ENCODE data around the gene CCDC190.
A peak's percentile ranks its signal among the peaks of the same experiment; 100 is the strongest.
"Not testable (repeated sequence)": the region's sequence is repeated elsewhere in the genome, so short reads cannot be mapped to it uniquely, and the experiment has no call there.

Gene CCDC190

DNA sequence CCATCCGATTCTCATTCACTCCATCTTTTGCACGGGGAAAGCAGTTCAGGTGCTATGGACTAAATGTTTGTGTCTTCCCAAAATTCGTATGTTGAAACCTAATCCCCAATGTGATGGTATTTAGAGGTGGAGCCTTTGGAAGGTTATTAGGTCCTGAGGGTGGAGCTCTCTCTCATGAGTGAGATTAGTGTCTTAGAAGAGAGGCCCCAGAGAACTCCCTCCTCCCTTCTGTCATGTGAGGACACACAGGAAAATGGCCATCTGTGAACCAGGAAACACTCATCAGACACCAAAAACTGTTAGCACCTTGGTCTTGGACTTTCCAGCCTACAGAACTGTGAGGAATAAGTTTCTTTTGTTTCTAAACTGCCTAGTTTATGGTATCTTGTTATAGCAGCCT, 15.8 kb upstream of the CCDC190 start:
- no peak for DNase-seq

GRCh38 chr1:162873671-162874666, 13.0 kb upstream of the CCDC190 start:
- DNase-seq: no peak

- DNase-seq: no peak
These were observed 12.0 kb upstream of the CCDC190 start for GRCh38 chr1:162872981-162873380.

GRCh38 chr1:162871417-162871816, 10.4 kb upstream of the CCDC190 start:
- not testable (repeated sequence) for DNase-seq

DNA sequence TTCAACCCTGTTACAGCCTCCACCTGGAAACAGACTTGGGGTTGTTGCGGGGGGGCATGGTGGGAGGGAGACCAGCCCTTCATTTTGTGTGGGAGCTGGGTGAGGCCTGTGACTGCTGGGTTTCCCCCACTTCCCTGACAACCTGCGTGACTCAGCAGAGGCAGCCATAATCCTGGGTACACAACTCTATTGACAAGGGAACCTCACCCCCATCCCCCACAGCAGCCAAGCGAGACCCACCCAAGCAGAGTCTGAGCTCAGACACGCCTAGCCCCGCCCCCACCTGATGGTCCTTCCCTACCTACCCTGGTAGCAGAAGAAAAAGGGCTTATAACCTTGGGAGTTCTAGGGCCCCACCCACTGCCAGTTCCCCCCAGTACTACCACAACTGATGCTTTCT, 8.0 kb upstream of the CCDC190 start:
- DNase-seq: no peak

DNA sequence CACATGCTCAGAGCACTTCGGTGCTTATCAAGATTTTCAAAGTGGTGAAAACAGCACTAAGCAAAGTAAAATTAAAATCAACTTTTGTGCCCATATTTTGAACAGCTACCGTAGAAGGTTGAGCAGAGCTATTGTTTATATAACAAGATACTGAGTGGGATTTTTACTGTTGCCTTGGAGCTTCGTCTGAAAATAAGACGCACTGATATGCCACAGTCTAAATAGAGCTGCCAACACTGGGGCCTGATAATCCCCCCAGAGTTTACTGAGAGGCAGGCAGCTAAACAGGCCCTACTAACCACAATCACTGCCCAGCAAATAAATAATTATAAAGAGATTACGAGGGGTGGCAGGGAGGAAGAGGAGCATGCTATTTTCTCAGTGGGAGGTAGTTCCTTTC, 650 bp upstream of the CCDC190 start:
- DNase-seq: no peak

DNA sequence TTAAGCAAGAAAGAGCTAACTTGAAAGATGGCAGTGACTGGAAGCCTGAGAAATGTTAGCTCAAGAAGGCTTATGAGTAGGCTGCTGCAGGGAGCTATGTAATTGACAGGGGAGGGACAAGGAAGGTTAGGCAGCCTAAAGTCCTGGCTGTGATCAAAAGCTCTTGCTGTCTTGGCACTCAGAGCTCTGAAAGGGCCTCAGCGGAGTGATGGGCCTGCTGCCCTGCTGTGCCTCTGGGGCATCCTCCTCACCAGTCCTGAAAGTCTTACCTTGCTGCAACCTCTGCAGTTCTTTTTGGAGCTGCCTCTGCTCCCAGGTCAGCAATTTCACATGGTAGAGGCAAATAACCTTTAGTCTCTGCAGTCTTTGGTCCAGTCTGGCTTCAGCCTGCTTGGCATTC, 1.8 kb downstream of the CCDC190 start:
- no peak for DNase-seq

- DNase-seq: no peak
These were observed 3.1 kb downstream of the CCDC190 start for GRCh38 chr1:162857850-162858249.

GRCh38 chr1:162856260-162856659, 4.7 kb downstream of the CCDC190 start:
- no peak for DNase-seq

- no peak for DNase-seq
These were observed 5.4 kb downstream of the CCDC190 start for GRCh38 chr1:162855461-162856150.

DNA sequence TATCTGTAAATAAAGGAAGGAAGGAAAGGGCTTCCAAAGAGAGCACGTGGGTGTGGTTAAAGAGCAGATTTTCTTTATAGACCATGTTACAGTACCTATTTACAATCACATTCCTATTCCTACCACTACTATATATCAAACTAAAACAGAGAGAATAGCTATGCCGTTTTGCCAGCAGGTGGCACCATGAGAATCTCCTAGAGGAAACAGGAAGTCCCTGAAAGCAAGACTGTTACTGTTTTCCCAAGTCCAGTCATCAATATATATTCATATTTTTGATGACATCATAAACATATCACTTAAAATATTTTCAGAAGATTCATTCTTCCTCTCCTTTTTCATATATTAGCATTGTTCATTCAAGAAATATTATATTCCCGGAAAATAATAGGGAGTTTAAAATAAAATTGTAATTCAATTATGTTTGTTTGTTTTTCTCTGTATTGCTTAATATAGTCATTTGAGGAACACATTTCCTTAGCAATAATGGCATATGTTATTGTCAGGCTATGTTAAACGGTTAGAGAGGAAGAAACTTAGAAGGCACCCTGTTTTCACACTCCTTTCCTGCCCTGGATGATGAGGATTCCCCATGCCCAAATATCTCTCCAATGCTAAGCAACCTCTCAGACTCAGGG, 6.6 kb downstream of the CCDC190 start:
- peak; percentile 54 for DNase-seq

DNA sequence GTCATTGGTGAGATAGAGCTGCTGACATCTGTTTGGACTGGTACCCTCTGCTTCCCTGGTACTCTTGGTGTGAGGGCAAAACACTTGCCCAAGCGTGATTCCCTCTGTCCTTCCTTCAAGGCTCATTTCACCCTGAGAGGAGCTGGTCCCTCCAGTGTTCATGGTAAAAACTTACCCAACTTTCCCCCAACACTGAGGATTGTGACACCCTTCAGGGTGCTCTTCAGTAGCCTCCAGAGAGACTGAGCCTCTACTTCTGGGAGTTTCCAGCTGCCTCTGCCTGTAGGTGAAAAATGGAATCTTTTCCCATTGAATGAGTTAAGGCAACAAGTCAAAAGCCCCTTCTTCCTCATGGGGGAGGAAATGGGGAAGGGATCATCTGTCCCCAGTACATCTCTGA, 9.6 kb downstream of the CCDC190 start:
- no peak for DNase-seq

GRCh38 chr1:162849711-162850110, 11.3 kb downstream of the CCDC190 start:
- no peak for DNase-seq

- peak; percentile 59 for DNase-seq
These were observed 13.0 kb downstream of the CCDC190 start for GRCh38 chr1:162847839-162848453.

DNA sequence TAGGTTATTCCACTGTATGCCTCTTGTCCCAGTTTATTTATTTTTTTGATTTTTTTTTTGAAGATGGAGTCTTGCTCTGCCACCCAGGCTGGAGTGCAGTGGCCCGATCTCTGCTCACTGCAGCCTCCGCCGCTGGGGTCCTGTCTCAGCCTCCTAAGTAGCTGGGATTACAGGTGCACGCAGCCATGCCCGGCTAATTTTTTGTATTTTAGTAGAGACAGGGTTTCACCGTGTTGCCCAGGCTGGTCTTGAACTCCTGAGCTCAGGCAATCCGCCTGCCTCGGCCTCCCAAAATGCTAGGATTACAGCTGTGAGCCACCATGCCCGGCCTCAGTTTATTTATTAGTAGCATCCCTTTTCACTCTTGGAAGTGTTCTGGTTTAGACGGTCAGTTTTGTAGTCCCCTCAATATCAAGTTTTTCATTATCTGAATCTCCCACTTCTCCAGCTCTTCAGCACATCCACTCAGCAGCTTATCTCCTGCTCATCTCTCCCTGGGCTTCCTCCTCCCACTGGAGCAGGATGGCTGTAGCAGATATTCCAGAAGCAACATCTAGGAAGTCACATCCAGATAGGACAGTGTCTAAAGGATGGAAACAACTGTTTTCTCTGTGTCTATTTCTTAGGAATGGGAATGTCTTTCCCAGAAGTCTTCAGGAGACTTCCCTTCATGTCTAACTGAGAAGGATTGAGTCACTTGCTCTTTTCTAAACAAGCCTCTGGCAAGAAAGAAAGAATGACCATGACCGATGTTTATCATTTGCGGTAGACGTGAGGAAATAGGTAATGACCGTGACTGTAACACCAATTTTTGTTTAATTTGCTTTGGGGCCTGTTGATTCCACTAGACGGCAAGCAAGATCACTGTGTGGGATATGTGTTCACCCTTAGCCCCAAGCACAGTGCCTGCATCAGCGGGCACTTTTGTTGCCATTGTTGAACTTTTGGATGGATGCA, 14.4 kb downstream of the CCDC190 start:
- DNase-seq: no peak

DNA sequence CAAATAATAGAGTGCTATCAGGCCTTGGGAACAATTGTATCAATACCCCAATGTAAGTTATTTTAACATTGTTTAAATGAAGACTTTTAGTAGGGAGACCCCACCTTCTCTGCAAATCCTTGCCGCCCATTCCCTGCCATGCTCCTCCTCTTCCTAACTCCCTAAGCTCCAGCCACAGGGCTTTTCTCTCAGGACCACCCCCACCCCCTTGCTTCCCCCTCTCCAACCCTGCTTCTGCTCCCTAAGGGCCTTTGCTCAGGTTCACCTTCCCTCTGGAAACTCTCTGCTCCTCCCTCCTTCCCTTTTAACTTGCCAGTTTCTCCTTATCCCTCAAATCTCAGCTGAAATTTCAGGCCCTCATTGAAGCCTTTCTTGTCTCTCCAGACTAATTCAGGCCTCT, 16.8 kb downstream of the CCDC190 start:
- DNase-seq: no peak

DNA sequence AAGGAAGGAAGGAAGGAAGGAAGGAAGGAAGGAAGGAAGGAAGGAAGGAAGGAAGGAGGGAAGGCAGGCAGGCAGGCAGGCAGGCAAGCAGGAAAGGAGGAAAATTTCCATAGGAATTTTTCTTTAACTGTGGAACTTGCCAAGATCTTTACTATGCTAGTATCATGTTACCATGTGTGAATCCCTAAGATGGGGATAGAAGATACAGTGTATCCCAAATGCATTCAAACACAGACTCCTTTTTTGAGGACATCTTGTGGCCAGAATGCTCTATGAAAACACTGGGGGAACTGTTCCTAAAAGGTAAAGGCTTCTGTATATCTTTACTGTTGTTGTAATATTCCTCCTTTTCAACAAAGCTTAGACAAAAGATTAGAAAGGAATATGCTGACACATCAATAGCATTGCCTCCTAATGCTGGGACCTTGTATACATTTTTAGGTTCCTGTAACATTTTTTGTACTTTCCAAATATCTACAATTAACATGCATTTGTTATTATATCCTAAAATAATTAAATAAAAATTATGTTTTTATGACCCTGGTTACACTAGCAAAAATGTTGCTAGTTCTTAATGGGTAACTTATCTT, 20.6 kb downstream of the CCDC190 start:
- no peak for DNase-seq

DNA sequence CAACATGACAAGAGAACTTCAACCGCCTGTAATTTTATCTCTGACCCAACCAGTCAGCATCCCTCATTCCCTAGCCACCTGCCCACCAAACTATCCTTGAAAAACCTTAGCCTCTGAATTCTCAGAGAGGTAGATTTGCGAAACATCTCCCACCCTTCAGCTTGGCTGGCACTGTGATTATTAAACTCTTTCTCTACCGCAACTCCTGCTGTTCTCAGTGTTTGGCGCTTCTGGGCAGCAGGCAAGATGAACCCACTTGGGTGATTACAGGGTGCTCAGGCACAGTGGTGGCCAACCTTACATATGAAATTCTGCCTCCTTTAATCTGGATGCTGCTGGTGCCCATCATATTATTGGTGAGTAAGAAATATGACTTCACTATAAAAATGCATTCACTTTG, 22.1 kb downstream of the CCDC190 start:
- DNase-seq: no peak

DNA sequence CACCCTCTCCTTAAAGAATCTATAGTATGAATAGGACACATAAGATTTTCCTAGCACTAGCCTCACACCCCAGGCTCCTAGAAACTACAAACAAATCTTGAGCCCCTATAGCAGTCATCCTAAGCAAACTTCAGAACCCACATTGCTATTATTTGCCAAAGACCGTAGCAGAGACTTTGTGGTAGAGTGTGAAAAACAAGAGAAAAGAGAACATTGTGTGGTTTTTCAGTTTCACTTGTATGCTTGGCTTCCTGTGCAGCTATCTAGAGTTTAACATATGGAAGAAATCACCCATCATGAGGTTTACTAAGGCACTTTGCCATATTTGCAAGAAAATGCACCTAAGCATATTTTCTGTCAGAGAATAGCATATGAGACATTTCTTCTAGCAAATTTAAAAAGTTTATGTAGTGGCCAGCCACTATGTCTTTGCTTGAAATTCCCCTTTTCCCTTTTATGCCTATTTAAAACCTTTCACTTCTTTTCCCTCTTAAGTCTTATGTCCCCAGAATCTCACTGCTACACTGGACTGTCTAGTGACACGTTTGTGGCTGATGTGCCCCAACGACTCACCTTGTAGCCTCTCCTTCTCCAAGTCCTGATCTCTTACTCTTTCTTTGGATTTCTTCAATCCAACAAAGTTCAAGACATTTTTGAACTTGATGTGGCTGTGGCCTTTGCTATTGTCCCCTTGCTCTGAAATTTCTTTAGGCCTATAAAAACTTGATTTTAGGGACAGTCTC, 25.6 kb downstream of the CCDC190 start:
- no peak for DNase-seq

DNA sequence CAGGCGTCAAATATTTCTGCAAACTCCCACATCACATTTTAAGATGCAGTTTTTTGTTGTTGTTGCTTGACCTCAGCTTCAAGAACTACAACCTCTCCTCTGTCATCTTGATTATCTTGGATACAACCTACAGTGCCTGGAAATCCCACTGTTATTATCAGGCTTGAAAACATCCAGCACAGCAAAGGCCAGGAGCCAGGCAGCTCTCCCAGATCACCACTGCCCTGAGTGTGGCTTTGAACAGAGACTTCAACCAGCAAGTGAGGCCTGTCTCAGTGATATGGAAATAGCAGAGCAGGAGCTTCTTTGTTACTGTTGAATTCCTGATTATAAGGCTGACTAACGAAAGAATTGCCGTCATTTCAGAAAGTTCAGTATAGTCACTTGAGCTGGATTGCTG, 28.5 kb downstream of the CCDC190 start:
- no peak for DNase-seq

- DNase-seq: no peak
These were observed 31.7 kb downstream of the CCDC190 start for GRCh38 chr1:162829268-162829667.
